SKM-1 (cell line): ENCODE results near the gene TMEM181.
"Not testable (repeated sequence)": the region's sequence is repeated elsewhere in the genome, so short reads cannot be mapped to it uniquely, and the experiment has no call there.

Experiments used
- DNase-seq: peaks from one replicate; lab custom pipeline; 2025; ENCODE audit not compliant: unreplicated experiment; lab: John Stamatoyannopoulos, UW

TMEM181 gene

DNA sequence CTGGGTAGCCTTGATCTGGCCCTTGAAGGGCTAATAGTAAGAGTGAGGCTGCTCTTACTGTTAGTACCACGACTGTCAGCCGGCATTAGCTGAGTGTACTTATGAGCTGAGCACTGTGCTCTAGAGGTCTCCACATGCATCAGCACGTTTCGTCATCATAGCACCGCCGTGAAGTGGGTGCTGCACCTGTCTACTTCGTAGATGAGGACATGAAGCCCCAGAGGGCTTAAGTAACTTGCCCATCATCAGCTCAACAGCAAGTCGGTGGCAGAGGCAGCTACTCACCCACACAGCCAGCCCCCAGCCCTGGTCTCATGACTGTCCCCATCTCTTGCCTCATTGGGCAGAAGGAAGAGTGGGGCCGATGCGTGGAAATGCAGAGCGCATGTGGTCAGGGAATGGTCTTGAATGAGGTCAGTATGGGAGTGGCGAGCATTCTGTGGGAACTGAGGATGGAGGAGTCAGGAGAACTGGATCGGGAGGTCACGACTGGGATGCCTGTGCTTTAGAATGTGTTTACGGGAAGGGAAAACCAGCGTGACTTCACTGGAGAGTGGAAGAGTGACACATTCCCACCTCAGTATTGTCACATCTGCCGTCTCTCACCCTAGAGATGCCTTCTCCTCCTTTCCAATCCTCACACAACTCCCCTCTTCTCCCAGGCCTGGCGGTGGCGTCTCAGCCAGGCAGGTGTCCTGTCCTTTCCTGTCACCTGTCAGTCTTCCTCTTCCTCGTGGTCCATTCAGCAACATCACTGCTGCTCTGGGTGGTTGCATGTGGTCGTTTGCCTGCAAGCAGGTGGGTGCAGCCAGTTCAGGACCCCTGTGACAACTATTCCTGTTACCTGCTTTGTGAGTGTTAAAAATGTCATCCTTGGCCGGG lies 95.9 kb downstream of the TMEM181 start:
- no peak for DNase-seq

DNA sequence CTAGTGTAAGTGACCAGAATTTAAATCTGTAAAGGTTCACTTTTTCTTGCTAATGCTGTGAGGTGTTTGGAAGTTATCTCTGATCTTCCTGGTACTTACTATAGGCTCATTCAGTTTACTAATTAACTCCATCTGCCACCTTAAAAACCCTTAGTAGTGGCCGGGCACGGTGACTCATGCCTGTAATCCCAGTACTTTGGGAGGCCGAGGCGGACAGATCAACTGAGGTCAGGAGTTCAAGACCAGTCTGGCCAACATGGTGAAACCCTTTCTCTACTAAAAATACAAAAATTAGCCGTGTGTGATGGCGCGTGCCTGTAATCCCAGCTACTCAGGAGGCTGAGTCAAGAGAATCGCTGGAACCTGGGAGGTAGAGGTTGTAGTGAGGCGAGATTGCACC lies 97.1 kb downstream of the TMEM181 start:
- DNase-seq, result not testable (repeated sequence)

DNA sequence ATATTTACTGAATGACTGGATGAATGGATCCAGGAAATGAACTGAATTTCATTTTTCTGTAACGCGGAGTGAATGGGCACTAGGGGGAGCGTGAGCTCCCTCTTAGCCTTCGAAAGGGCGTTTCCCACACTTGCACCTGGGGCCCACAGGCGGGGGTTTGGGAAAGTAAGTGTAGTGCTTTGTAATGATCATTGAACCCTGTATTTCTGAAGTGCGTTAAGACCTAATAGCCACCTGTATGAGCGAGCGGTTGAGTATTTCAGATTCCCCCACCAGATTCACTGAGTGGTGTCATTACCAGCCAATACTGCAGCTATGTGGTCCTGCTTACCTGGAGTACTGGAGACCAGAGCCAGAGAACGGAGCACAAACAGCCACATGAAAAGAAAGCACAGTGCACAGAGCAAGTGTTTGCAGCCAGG lies 100.5 kb downstream of the TMEM181 start:
- no peak for DNase-seq

DNA sequence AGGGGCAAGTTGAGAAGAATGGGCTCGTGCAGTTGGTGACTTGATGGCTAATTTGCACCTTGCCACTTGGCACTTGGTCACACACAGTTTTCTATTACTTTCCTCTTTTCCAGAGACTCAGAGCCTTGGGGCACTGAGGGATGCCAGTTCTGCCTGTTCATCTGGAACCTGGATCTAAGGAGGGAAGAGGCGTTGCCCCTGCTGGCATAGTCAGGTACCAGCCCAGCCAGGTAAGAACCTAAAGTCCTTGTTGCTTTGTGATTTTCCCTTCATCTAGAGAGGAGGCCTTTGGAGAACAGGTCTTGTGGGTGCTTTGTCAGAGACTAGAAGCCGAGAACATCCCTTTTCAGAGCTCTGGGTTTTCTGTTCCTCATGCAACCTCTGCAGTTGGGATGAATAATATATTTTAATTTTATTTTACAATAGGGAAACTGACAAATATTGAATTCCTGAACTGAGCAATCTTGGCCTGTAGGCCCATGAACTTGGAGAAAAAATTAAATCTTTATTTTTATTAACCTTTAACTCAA lies 101.3 kb downstream of the TMEM181 start:
- no peak for DNase-seq

DNA sequence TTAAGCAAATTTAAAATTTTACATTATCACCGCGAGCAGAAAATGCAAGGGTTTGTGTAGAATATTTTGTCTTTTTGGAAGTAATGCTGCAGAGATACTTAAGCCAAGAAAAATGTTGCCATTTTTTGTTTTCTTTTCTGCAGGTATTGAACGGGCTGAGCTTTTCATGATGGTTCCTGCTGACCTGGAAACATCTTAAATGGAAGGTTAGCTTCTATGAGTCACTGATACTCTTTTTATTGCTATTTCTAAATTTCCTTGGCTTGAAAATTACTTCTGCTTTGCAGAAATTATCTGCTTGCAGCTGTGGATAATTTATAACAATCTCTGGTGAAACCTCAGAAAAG lies 102.7 kb downstream of the TMEM181 start:
- DNase-seq, result no peak

DNA sequence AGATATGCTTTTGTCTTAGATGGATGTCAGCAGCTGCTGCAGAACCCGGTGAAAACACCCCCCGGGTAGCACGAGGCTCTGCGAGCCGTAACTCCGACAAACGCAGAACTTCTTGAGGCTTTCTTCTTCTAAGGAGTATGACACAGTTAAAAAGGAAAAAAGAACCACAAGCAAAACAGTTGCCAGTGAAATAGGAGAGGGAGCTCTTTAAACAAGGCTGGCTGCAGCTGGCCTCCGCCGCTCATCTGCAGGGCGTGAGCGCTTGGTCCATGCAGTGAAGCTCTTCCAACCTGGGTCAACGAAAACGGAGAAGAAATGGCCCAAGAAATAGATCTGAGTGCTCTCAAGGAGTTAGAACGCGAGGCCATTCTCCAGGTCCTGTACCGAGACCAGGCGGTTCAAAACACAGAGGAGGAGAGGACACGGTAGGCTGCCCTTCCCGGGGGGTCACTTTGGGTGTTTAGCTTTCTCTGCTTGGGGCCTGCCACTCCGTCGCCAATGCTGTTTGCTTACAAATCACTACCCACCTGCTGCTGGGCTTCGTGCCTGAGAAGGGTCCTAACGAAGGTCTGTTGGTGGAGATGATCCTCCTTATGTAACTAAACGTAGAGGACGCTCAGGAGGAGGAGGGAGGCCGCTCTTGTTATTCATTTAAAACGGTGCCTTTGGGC lies 103.2 kb downstream of the TMEM181 start:
- DNase-seq, result no peak

DNA sequence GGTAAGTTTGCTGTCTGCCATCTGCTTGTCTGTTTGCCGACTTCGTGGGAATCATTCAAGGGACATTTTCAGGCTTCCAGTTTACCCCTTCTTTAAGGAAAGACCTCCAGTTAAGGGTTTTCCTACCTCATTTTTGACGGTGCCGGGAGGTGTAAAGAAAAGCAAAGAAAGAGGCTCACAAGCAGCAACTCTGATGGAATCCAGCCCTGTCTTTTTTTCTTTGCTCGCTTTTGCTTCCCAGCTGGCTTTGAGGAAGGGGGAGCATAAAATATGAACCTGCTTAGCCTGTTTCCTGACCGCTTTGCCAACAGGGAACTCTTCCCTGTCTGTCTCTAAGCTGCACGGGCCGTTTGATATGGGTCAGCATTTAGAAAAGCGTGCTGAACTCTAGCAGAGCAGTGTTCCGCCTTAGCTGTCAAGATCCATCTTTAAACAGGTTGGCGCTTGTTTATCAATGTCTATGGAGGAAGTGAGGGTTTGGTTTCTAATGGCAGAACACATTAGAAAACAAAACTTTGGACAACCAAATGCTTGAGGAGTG lies 103.8 kb downstream of the TMEM181 start:
- DNase-seq, result no peak

DNA sequence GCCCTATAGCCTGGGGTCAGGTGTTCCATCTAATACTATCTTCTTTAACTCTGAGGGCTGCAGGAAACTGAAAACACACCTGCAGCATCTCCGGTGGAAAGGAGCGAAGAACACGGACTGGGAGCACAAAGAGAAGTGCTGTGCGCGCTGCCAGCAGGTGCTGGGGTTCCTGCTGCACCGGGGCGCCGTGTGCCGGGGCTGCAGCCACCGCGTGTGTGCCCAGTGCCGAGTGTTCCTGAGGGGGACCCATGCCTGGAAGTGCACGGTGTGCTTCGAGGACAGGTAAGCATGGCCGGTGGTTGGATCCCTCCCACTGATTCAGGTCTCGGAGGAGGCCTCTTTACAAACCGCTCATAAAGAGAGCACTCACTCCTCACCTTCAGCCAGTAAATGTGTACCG lies 105.4 kb downstream of the TMEM181 start:
- no peak for DNase-seq

DNA sequence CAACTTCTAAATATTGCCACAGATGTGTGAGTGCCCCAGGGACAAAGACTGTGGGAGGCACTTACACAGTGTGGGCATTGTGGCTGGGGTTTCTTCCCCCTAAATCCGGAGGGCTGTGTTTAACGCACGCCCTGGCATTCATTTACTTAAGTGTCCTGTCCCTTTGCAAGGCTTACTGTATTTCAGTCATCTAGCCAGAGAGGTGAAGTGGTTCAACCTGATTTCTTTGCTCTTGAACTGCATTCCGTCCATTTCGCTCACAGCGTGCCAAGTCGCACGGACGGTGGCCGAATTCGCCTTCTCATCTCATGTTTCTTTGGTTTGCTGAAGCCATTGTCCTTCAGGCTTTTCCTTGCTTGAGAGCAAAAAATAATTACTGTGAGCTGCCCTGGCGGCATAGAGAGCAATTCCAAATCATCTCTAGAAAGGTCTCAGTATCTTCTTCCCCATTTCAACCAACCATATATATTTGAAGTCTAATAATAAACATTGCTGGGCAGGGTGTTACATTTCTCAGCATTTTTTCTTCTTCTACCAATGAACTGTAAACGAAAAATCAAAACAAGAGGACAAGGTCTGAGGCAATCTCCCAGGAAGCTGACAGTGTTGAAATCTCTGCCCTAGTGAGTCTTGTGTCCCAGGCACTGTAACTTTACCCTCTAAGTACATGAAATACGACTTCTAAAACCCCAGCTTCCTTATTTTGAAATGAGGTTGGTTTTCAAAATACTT lies 106.9 kb downstream of the TMEM181 start:
- peak; percentile 99 for DNase-seq

DNA sequence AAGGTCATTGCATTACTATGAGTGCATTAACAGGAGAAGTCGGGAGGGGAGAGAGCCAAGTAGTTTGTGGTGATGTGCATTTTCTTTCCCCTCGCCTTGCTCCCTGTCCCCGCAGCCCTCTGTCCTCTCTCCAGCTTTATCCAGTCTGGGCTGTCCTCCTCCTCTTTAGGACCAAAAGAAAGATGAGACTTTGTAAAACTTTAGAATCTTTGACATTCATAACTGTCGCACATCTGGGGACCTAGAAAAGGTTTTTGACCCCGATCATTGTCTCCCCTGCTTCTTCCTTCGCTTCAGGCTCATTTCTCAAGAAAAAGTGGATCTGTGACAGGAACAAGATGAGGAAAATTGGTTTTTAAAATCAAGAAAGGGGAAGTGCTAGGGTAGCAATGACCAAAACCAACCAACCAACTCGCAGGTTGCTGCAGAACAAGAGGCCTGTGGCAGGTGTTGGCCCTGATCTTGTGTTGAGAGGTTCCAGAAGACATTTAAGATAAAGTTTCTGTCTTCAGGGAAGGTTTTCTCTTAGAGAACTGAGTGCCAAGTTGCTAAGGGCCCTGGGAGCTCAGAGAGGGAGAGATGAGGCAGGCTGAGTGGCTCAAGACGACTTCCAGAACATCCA lies 107.6 kb downstream of the TMEM181 start:
- no peak for DNase-seq

DNA sequence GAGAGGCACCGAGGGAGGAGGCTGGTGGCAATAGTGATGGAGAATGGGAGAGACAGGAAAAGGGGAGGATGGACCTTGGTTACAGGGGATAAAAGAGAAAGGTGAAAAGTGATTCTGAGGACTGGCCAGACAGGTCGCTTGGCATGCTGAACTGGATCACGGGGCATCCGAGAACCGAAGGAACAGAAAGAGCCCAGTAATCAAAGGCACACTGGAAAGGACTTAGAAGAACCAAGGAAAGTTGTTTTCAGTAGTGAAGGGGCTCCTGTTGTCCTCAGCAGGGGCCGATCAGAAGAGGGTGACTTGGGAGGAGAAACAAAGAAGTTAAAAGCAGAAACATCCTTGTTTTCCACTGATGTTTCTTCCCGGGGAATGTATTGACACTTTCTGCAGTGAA lies 108.8 kb downstream of the TMEM181 start:
- DNase-seq, result no peak

DNA sequence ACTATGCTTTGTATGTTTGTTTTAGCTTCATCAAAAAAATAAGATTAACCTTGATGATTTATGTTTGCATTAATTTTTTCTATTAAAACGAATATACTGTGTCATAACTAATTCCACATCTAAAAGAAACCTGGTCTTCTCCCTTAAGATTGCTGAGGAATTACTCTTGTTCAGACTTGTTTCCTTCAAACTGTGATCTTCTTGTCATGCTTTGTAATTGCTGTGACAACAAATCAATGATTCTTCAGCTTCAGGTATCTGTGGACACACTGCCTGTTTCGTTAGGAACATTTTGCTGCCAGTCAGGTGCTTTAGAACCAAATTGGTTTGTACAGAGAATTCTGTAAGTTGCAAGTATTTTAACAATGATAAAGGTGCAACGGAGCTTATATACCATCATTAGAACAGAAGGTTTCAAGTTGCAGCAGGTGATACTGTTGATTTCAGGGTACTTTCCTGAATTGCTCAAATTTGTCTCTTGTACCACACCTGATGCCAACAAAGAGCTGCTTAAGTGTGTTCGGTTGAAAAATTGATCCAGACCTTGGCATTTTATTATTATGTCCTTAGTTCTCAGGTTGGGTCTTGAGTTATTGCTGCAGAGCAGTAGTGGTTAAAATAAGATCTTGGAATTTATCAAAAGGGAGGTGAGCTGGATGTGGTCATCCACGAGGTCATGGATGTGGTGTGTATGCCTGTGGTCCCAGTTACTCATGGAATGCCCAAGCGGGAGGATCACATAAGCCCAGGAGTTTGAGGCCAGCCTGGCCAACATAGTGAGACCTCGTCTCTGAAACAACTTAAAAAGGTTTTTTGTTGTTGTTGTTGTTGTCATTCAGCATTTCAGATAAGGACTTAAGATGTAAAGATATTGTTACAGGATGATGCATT lies 109.5 kb downstream of the TMEM181 start:
- DNase-seq, result no peak

DNA sequence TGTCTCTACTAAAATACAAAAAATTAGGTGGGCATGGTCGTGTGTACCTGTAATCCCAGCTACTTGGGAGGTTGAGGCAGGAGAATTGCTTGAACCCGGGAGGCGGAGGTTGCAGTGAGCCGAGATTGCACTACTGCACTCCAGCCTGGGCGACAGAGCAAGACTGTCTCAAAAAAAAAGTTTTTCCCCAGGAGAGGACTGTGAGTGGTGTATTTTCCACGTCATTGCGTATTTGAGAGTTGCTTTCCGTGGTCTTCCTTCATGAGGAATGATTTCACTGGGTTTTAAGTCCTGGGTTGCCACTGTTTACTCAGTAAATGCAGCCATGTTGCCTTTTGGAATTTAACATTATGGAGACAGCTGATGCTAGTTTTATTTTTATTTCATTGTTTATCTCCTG lies 112.2 kb downstream of the TMEM181 start:
- not testable (repeated sequence) for DNase-seq

DNA sequence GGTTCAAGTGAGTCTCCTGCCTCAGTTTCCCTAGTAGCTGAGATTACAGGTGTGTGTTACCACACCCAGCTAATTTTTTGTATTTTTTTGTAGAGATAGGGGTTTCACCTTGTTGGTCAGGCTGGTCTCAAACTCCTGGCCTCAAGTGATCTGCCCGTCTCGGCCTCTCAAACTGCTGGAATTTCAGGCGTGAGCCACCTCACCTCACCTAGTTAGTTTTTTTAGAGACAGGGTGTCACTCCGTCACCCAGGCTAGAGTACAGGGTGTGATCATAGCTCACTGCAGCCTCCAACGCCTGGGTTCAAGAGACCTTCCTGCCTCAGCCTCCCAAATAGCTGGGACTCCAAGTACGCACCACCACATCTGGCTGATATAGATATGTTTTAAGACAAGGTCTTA lies 112.8 kb downstream of the TMEM181 start:
- DNase-seq, result no peak

DNA sequence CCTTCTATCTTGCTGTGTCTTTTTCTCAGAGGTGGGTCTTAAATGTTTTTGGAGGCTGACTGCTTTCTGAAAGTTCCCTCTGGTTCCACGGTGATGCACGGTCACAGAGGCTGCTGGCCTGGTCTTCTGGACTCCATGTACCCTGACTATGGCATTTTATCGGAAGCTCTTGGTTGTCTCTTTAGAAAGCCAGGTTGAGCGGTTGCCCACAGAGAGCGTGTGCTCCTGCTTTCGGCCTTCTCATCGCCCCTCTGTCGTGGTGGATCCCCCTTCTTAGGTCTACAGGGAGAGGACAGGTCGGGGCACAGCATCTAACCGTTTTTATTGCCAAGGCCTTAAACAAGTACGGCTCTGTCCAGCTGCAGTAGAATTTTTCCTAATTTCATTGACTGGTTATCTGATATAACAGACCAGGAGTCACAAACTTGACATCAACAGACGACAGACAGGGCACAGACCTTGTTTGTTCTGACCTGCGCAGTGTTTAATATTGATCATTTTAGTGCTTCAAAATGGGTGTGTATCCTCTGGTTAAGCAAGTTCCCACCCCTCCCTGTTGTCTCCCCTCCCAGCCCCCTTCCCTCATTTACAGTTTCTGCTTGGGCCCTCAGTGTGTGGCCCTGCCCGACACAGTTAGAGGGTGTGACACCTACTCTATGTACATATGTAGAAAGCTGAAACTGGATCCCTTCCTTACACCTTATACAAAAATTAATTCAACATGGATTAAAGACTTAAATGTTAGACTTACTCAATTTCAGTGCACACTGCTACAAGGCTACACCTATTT lies 114.6 kb downstream of the TMEM181 start:
- DNase-seq, result no peak

DNA sequence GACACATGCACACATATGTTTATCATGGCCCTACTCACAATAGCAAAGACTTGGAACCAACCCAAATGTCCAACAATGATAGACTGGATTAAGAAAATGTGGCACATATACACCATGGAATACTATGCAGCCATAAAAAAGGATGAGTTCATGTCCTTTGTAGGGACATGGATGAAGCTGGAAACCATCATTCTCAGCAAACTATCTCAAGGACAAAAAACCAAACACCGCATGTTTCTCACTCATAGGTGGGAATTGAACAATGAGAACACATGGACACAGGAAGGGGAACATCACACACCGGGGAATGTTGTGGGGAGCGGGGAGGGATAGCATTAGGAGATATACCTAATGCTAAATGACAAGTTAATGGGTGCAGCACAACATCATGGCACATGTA lies 117.2 kb downstream of the TMEM181 start:
- not testable (repeated sequence) for DNase-seq

DNA sequence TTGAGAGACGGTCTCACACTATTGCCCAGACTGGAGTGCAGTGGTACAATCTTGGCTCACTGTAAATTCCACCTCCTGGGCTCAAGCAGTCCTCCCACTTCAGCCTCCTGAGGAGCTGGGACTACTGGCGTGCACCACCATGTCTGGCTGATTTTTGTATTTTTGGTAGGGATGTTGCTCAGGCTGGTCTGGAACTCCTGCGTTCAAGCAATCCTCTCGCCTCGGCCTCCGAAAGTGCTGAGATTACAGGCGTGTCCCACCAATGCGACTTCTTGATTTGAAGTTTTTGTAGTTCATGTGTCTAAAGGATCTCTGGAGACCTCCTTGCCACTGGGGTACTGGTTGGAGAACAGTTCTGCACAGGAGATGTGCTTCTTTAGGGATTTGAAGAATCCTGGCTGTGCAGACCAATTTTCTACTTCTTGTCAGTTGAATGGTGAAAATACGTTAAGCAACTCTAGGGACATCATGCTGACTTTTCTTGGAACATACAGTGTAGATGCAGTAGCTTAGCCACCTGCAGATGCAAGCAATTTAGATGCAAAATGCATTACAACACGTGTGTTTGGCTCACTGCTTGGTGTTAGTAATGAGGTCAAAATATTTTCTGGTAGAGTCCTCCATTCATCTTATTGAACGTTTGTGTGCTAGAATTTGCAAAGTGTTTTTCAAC lies 118.2 kb downstream of the TMEM181 start:
- DNase-seq, result no peak

DNA sequence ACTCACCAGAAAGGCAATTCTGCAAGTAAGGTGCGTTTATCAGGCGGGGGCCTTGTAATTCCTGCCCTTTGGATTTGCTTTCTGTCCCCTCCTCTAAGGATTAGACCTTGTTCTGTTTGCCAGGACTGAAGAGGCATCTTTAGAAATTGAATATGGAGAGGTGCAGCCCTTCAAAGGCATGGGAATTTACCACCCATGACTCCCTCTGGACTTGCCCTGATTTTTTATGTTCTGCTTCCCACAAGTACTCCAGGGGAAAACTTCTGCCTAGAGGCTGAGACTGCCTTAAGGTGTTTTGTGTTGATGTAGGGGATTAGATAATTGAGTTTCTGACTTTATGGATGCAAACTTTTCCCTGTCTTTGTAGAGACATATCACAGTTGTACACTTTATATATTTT lies 120.1 kb downstream of the TMEM181 start:
- DNase-seq, result no peak

DNA sequence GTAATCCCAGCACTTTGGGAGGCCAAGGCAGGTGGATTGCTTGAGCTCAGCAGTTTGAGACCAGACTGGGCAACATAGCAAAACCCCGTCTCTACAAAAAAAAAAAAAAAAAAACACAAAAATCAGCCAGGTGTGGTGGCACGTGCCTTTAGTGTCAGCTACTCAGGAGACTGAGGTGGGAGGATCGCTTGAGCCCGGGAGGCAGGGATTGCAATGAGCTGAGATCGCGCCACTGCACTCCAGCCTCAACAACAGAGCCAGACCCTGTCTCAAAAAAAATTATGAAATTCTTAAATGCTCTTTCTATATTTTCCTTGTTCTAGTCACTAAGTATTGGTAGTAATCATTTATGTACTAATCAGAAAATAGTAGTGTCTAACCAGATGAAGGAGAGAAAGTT lies 120.6 kb downstream of the TMEM181 start:
- no peak for DNase-seq
